ENCODE results near the gene DGKG. TPM values are rescaled to one million over a fixed set of nuclear protein-coding genes. Genes with fewer than 3 reads are reported as not detected.

Gene DGKG
- polyA plus RNA-seq, 4 donors: 0.19 to 4.0 (median 0.92) TPM

- FAIRE-seq (no peak), DNase-seq (no peak)
- no peak overlapping the region for H3K4me3 ChIP-seq (ENCODE audit: low read depth in 1 of 3, low read length in 3 of 3)
- 85 to 90% (median 88%) methylated on average over 7 of the region's 7 CpGs for WGBS, 3 donors
- H3K9me3 ChIP-seq (ENCODE audit: control insufficient read depth in 2 of 2, insufficient read depth in 1 of 2, low read depth in 1 of 2, low read length in 1 of 2): no peaks in the 10 kb centered on the region
- no peak overlapping the region for H3K27ac ChIP-seq (ENCODE audit: low read depth in 1 of 3, low read length in 2 of 3)
- H3K36me3 ChIP-seq (ENCODE audit: control insufficient read depth in 3 of 3, insufficient read depth in 2 of 3, low read depth in 1 of 3, low read length in 3 of 3): no peaks in the 10 kb centered on the region
- no peaks in the 10 kb centered on the region for H3K4me1 ChIP-seq (ENCODE audit: control insufficient read depth in 3 of 3, insufficient read depth in 2 of 3, low read depth in 1 of 3, low read length in 2 of 3)
- H3K27me3 ChIP-seq (ENCODE audit: control insufficient read depth in 3 of 3, insufficient read depth in 3 of 3, low read length in 3 of 3): no peaks in the 10 kb centered on the region
Measured at GRCh38 chr3:186319945-186320344, 42.1 kb downstream of the DGKG start.

GRCh38 chr3:186318135-186318534, 43.9 kb downstream of the DGKG start:
- WGBS, 3 donors: 58 to 69% (median 63%) methylated on average over 4 of the region's 4 CpGs
- Histone ChIP-seq H3K27ac (ENCODE audit: low read depth in 1 of 3, low read length in 2 of 3) (no peak overlapping the region), H3K4me3 (ENCODE audit: low read depth in 1 of 3, low read length in 3 of 3) (no peak overlapping the region), H3K36me3 (ENCODE audit: control insufficient read depth in 3 of 3, insufficient read depth in 2 of 3, low read depth in 1 of 3, low read length in 3 of 3) (no peaks in the 10 kb centered on the region), H3K9me3 (ENCODE audit: control insufficient read depth in 2 of 2, insufficient read depth in 1 of 2, low read depth in 1 of 2, low read length in 1 of 2) (no peaks in the 10 kb centered on the region), H3K27me3 (ENCODE audit: control insufficient read depth in 3 of 3, insufficient read depth in 3 of 3, low read length in 3 of 3) (no peaks in the 10 kb centered on the region), H3K4me1 (ENCODE audit: control insufficient read depth in 3 of 3, insufficient read depth in 2 of 3, low read depth in 1 of 3, low read length in 2 of 3) (no peaks in the 10 kb centered on the region)
- DNase-seq: no peak
- FAIRE-seq: no peak

- Histone ChIP-seq H3K36me3 (ENCODE audit: control insufficient read depth in 3 of 3, insufficient read depth in 2 of 3, low read depth in 1 of 3, low read length in 3 of 3) (no peaks in the 10 kb centered on the region), H3K27ac (ENCODE audit: low read depth in 1 of 3, low read length in 2 of 3) (no peak overlapping the region), H3K4me1 (ENCODE audit: control insufficient read depth in 3 of 3, insufficient read depth in 2 of 3, low read depth in 1 of 3, low read length in 2 of 3) (no peaks in the 10 kb centered on the region), H3K27me3 (ENCODE audit: control insufficient read depth in 3 of 3, insufficient read depth in 3 of 3, low read length in 3 of 3) (no peaks in the 10 kb centered on the region), H3K4me3 (ENCODE audit: low read depth in 1 of 3, low read length in 3 of 3) (no peak overlapping the region), H3K9me3 (ENCODE audit: control insufficient read depth in 2 of 2, insufficient read depth in 1 of 2, low read depth in 1 of 2, low read length in 1 of 2) (no peaks in the 10 kb centered on the region)
- DNase-seq (no peak), FAIRE-seq (no peak)
- 86 to 89% (median 86%) methylated on average over 7 of the region's 7 CpGs for WGBS, 3 donors
Measured at GRCh38 chr3:186317478-186317877, 44.6 kb downstream of the DGKG start.

GRCh38 chr3:186316666-186317260, 45.3 kb downstream of the DGKG start:
- no peak for FAIRE-seq
- no peak overlapping the region for H3K27ac ChIP-seq (ENCODE audit: low read depth in 1 of 3, low read length in 2 of 3)

GRCh38 chr3:186315581-186316354, 46.3 kb downstream of the DGKG start:
- Histone ChIP-seq H3K36me3 (ENCODE audit: control insufficient read depth in 3 of 3, insufficient read depth in 2 of 3, low read depth in 1 of 3, low read length in 3 of 3) (no peaks in the 10 kb centered on the region), H3K4me3 (ENCODE audit: low read depth in 1 of 3, low read length in 3 of 3) (no peak overlapping the region), H3K9me3 (ENCODE audit: control insufficient read depth in 2 of 2, insufficient read depth in 1 of 2, low read depth in 1 of 2, low read length in 1 of 2) (no peaks in the 10 kb centered on the region), H3K27ac (ENCODE audit: low read depth in 1 of 3, low read length in 2 of 3) (no peak overlapping the region), H3K27me3 (ENCODE audit: control insufficient read depth in 3 of 3, insufficient read depth in 3 of 3, low read length in 3 of 3) (no peaks in the 10 kb centered on the region), H3K4me1 (ENCODE audit: control insufficient read depth in 3 of 3, insufficient read depth in 2 of 3, low read depth in 1 of 3, low read length in 2 of 3) (no peaks in the 10 kb centered on the region)
- WGBS, 3 donors: 85 to 91% (median 91%) methylated on average over 5 of the region's 5 CpGs
- FAIRE-seq (no peak), DNase-seq (no peak)

More at GRCh38 chr3:186316666-186317260, 45.3 kb downstream of the DGKG start:
- 67 to 81% (median 76%) methylated on average over 9 of the region's 9 CpGs for WGBS, 3 donors
- no peaks in the 10 kb centered on the region for H3K36me3 ChIP-seq (ENCODE audit: control insufficient read depth in 3 of 3, insufficient read depth in 2 of 3, low read depth in 1 of 3, low read length in 3 of 3)
- no peaks in the 10 kb centered on the region for H3K27me3 ChIP-seq (ENCODE audit: control insufficient read depth in 3 of 3, insufficient read depth in 3 of 3, low read length in 3 of 3)
- no peak for DNase-seq
- H3K4me3 ChIP-seq (ENCODE audit: low read depth in 1 of 3, low read length in 3 of 3): no peak overlapping the region
- no peaks in the 10 kb centered on the region for H3K9me3 ChIP-seq (ENCODE audit: control insufficient read depth in 2 of 2, insufficient read depth in 1 of 2, low read depth in 1 of 2, low read length in 1 of 2)
- no peaks in the 10 kb centered on the region for H3K4me1 ChIP-seq (ENCODE audit: control insufficient read depth in 3 of 3, insufficient read depth in 2 of 3, low read depth in 1 of 3, low read length in 2 of 3)

GRCh38 chr3:186314896-186315295, 47.1 kb downstream of the DGKG start:
- no peak for FAIRE-seq
- DNase-seq: no peak
- Histone ChIP-seq H3K4me3 (ENCODE audit: low read depth in 1 of 3, low read length in 3 of 3) (no peak overlapping the region), H3K36me3 (ENCODE audit: control insufficient read depth in 3 of 3, insufficient read depth in 2 of 3, low read depth in 1 of 3, low read length in 3 of 3) (no peaks in the 10 kb centered on the region), H3K27me3 (ENCODE audit: control insufficient read depth in 3 of 3, insufficient read depth in 3 of 3, low read length in 3 of 3) (no peaks in the 10 kb centered on the region), H3K9me3 (ENCODE audit: control insufficient read depth in 2 of 2, insufficient read depth in 1 of 2, low read depth in 1 of 2, low read length in 1 of 2) (no peaks in the 10 kb centered on the region), H3K4me1 (ENCODE audit: control insufficient read depth in 3 of 3, insufficient read depth in 2 of 3, low read depth in 1 of 3, low read length in 2 of 3) (no peaks in the 10 kb centered on the region), H3K27ac (ENCODE audit: low read depth in 1 of 3, low read length in 2 of 3) (no peak overlapping the region)
- WGBS, 3 donors: 89 to 93% (median 89%) methylated on average over 3 of the region's 3 CpGs

- H3K4me3 ChIP-seq (ENCODE audit: low read depth in 1 of 3, low read length in 3 of 3): no peak overlapping the region
- H3K27me3 ChIP-seq (ENCODE audit: control insufficient read depth in 3 of 3, insufficient read depth in 3 of 3, low read length in 3 of 3): peaks cover 0 to 2% (median 0%) of the 10 kb centered on the region in 3 donors
- 90 to 93% (median 91%) methylated on average over 3 of the region's 3 CpGs for WGBS, 3 donors
- H3K4me1 ChIP-seq (ENCODE audit: control insufficient read depth in 3 of 3, insufficient read depth in 2 of 3, low read depth in 1 of 3, low read length in 2 of 3): no peaks in the 10 kb centered on the region
- FAIRE-seq (no peak), DNase-seq (no peak)
- no peak overlapping the region for H3K27ac ChIP-seq (ENCODE audit: low read depth in 1 of 3, low read length in 2 of 3)
- no peaks in the 10 kb centered on the region for H3K9me3 ChIP-seq (ENCODE audit: control insufficient read depth in 2 of 2, insufficient read depth in 1 of 2, low read depth in 1 of 2, low read length in 1 of 2)
- H3K36me3 ChIP-seq (ENCODE audit: control insufficient read depth in 3 of 3, insufficient read depth in 2 of 3, low read depth in 1 of 3, low read length in 3 of 3): peaks cover 0 to under 1% (median 0%) of the 10 kb centered on the region in 3 donors
Measured at GRCh38 chr3:186311441-186311840, 50.6 kb downstream of the DGKG start.

GRCh38 chr3:186308549-186308948, 53.5 kb downstream of the DGKG start:
- Histone ChIP-seq H3K4me1 (ENCODE audit: control insufficient read depth in 3 of 3, insufficient read depth in 2 of 3, low read depth in 1 of 3, low read length in 2 of 3) (no peaks in the 10 kb centered on the region), H3K27me3 (ENCODE audit: control insufficient read depth in 3 of 3, insufficient read depth in 3 of 3, low read length in 3 of 3) (peaks cover 0 to 12% (median 2%) of the 10 kb centered on the region in 3 donors), H3K4me3 (ENCODE audit: low read depth in 1 of 3, low read length in 3 of 3) (no peak overlapping the region), H3K36me3 (ENCODE audit: control insufficient read depth in 3 of 3, insufficient read depth in 2 of 3, low read depth in 1 of 3, low read length in 3 of 3) (peaks cover 0 to 3% (median 0%) of the 10 kb centered on the region in 3 donors), H3K27ac (ENCODE audit: low read depth in 1 of 3, low read length in 2 of 3) (no peak overlapping the region), H3K9me3 (ENCODE audit: control insufficient read depth in 2 of 2, insufficient read depth in 1 of 2, low read depth in 1 of 2, low read length in 1 of 2) (no peaks in the 10 kb centered on the region)
- 94 to 96% (median 95%) methylated on average over 1 of the region's 1 CpG for WGBS, 3 donors
- FAIRE-seq (no peak), DNase-seq (no peak)
